T-cell (primary cell): Measurements from ENCODE around the gene CTAGE1. TPM values are rescaled to one million over a fixed set of nuclear protein-coding genes. Genes with fewer than 3 reads are reported as not detected.
A peak's percentile ranks its signal among the peaks of the same experiment; 100 is the strongest.

ENCODE experiments used
- ATAC-seq, 4 experiments: fragments of 200-7000 bp in 3 of 4; fragments of 150-1000 bp in 1 of 4; cut with Tn5 transposase; replicated peaks in 1 of 4; 1 replicate in 3 of 4; 2 replicates in 1 of 4; pipeline ENCODE4 v1.10.0; 2021; ENCODE audit warnings: moderate library complexity in 3 of 4, mild to moderate bottlenecking in 2 of 4, moderate number of reproducible peaks in 1 of 4
- CTCF ChIA-PET, 2 donors: fragments of 300-600 bp; sonication (Branson Sonifier 250); formaldehyde crosslinking; loops; one replicate each; lab custom pipeline; 2022; ENCODE audit warnings: antibody characterized with exemption in 2 of 2; lab: Charles Lee
- POLR2A ChIA-PET, 2 donors: fragments of 300-600 bp; sonication (Branson Sonifier 250); formaldehyde crosslinking; loops; one replicate each; lab custom pipeline; 2022; ENCODE audit warnings: antibody characterized with exemption in 2 of 2; lab: Charles Lee
- DNase-seq, 35 experiments: peaks; one replicate each; pipeline versions ENCODE4 v3.0.0 to v3.0.0-alpha.2; 2013 to 2023
- H3K27ac ChIP-seq: one replicate; pipeline ENCODE4 v1.5.1; 2013; ENCODE audit warnings: low read length
- H3K27me3 ChIP-seq, 2 experiments: replicated peaks in 1 of 2; 1 replicate in 1 of 2; 2 replicates in 1 of 2; pipeline versions ENCODE4 v1.6.1 to v1.7.0; 2013; ENCODE audit warnings: low read length in 1 of 2, mixed read lengths in 1 of 2; ENCODE audit not compliant: control insufficient read depth in 2 of 2, insufficient read depth in 2 of 2; ENCODE audit errors: extremely low read depth in 1 of 2
- H3K36me3 ChIP-seq, 2 donors: 1 replicate in 1 of 2; 2 replicates in 1 of 2; pipeline versions ENCODE4 v1.6.1 to v1.7.0; 2013; ENCODE audit warnings: low read length in 1 of 2; ENCODE audit not compliant: control insufficient read depth in 2 of 2, insufficient read depth in 1 of 2; ENCODE audit errors: extremely low read depth in 1 of 2
- H3K4me1 ChIP-seq, 2 experiments: 1 replicate in 1 of 2; 2 replicates in 1 of 2; pipeline versions ENCODE4 v1.6.1 to v1.7.0; 2013; ENCODE audit warnings: low read length in 2 of 2, mixed read lengths in 1 of 2; ENCODE audit not compliant: insufficient read depth in 2 of 2, control insufficient read depth in 1 of 2; ENCODE audit errors: extremely low read depth in 1 of 2
- H3K4me3 ChIP-seq, 2 donors: 1 replicate in 1 of 2; 2 replicates in 1 of 2; pipeline versions ENCODE4 v1.5.1 to v1.7.0; 2013; ENCODE audit warnings: mild to moderate bottlenecking in 2 of 2, low read length in 1 of 2, moderate library complexity in 1 of 2; ENCODE audit not compliant: control insufficient read depth in 1 of 2; ENCODE audit errors: extremely low read depth in 1 of 2
- H3K9me3 ChIP-seq: 2 replicates; pipeline ENCODE4 v1.7.0; 2013
- H3K27ac Mint-ChIP-seq, 2 donors: one replicate each; pipeline ENCODE4 v1.8.0; 2020 to 2021; ENCODE audit warnings: mild to moderate bottlenecking in 2 of 2, mixed read lengths in 2 of 2
- H3K27me3 Mint-ChIP-seq, 2 donors: one replicate each; pipeline ENCODE4 v1.8.0; 2021 to 2022; ENCODE audit warnings: mixed read lengths in 2 of 2
- H3K36me3 Mint-ChIP-seq: one replicate; pipeline ENCODE4 v1.8.0; 2021; ENCODE audit warnings: mixed read lengths
- H3K4me1 Mint-ChIP-seq, 3 donors: one replicate each; pipeline ENCODE4 v1.8.0; 2020 to 2022; ENCODE audit warnings: mixed read lengths in 3 of 3, mild to moderate bottlenecking in 1 of 3
- H3K4me3 Mint-ChIP-seq, 3 donors: one replicate each; pipeline ENCODE4 v1.8.0; 2020 to 2022; ENCODE audit warnings: mild to moderate bottlenecking in 3 of 3, mixed read lengths in 3 of 3, moderate library complexity in 3 of 3
- H3K9me3 Mint-ChIP-seq, 3 donors: one replicate each; pipeline ENCODE4 v1.8.0; 2020 to 2022; ENCODE audit warnings: mixed read lengths in 3 of 3
- WGBS: methylation state at CpG from one replicate; pipeline ENCODE4 v1.1.5; 2013; ENCODE audit warnings: missing lambda C conversion rate; ENCODE audit not compliant: insufficient coverage; 5-methylcytosine and 5-hydroxymethylcytosine counted together
- total RNA-seq, 35 experiments: library from RNA in 6 of 35; stranded (reverse) in 6 of 35; fragments of 120-200 nt in 1 of 35; gene quantifications; one replicate each; pipeline versions ENCODE4 v1.2.1 to v1.2.4 and lab custom pipeline; 2013 to 2026

The CTAGE1 gene, protein sequence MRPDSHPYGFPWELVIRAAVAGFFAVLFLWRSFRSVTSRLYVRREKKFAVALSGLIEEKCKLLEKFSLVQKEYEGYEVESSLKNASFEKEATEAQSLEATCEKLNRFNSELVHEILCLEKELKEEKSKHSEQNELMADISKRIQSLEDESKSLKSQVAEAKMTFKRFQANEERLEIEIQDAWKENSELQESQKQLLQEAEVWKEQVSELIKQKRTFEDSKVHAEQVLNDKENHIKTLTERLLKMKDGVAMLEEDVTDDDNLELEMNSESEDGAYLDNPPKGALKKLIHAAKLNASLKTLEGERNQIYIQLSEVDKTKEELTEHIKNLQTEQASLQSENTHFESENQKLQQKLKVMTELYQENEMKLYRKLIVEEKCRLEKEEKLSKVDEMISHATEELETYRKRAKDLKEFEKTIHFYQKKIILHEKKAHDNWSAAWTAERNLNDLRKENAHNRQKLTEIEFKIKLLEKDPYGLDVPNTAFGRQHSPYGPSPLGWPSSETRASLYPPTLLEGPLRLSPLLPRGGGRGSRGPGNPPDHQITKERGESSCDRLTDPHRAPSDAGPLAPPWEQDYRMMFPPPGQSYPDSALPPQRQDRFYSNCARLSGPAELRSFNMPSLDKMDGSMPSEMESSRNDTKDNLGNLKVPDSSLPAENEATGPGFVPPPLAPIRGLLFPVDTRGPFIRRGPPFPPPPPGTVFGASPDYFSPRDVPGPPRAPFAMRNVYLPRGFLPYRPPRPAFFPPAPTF
- total RNA-seq, result not detected
- not detected for total RNA-seq (2013)
- 0 to 0.19 (median 0.06) reads per million in 29 experiments for total RNA-seq (lab: John Stamatoyannopoulos, UW)

DNA sequence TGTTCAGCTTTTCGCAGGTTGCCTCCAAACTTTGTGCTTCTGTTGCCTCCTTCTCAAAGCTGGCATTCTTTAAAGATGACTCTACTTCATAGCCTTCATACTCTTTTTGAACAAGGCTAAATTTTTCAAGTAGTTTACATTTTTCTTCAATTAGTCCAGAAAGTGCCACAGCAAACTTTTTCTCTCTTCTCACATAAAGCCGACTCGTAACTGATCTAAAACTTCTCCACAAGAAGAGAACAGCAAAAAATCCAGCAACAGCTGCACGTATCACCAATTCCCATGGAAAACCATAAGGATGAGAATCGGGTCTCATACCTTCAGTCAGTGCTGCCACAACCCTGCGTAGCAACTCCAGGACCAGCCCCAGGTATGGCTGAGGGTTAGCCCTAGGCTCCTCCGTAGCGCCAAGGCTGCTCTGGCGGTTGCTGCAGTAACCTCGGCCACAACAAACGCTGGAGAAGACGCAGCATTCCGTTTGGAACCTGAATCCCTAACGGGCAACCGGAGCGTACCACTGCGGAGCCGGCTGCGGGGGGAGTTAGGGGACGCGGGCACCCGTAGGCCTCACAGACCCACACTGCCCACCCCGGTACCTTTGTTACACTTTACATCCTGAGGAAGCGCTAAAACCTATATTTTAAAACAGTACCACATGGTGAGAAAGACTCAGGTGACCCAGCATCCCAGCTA is at the start of gene CTAGE1:
TSS of gene CTAGE1 (minus strand) at position 420 of the 693 bp plus-strand sequence. CDS start at position 316, 104 bp downstream.
- H3K27ac Mint-ChIP-seq, result no peak within 1 kb of the TSS
- Histone ChIP-seq H3K36me3 (no peaks in the 10 kb centered on the region), H3K9me3 (no peaks in the 10 kb centered on the region), H3K27me3 (peaks cover 0 to 2% of the 10 kb centered on the region in 2 experiments), H3K27ac (no peak within 1 kb of the TSS), H3K4me1 (no peaks in the 10 kb centered on the region), H3K4me3 (no peak within 1 kb of the TSS)
- ATAC-seq (no peak), DNase-seq (no peak)
- 83% methylated on average over 24 of the region's 24 CpGs for WGBS
- no peaks in the 10 kb centered on the region for H3K27me3 Mint-ChIP-seq
- no peaks in the 10 kb centered on the region for H3K36me3 Mint-ChIP-seq
- peaks cover 2 to 7% (median 4%) of the 10 kb centered on the region in 3 donors for H3K9me3 Mint-ChIP-seq
- ChIA-PET POLR2A (no interaction called here), CTCF (no interaction called here)
- H3K4me3 Mint-ChIP-seq, result no peak within 1 kb of the TSS
- H3K4me1 Mint-ChIP-seq, result no peaks in the 10 kb centered on the region

DNA sequence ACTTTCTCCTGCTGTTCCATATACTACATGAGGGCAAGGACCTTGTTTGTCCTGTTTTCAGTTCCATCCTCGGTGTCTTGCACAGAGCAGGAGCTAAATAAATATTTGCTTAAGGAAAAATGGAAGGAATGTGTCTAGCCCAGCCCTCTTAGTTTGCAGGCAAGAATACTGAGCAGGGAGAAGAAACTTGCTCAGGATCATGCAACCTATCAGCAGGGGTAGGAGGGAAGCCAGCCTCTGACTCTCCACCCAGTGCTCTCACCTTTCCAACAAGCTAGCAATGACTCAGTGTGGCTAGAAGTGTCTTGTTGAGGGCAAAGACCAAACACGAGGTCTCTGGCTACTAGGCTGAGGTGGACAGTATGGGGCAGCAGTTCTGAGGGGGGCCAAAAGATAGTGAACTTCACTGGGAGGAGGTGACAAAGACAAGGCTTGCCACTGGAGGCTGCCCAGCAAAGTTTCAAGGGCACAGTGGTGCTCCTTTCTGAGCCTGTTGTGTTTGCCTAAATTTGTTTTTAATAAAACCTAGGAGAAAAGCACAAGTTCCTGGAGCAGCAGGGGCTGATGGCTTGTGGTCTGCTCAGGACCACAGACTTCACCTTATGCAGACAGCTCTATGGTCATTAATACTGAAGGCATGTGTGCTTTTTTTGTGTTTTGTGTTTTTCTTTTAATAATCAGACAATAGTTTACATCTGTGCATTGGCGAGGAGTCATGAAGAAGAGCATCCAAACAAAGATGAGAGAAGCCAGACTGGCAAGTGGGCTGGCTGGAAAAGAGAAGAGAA is 49.1 kb upstream of the CTAGE1 start:
- H3K36me3 Mint-ChIP-seq, result no peaks in the 10 kb centered on the region
- peaks cover 0 to 4% (median 3%) of the 10 kb centered on the region in 3 donors for H3K9me3 Mint-ChIP-seq
- Histone ChIP-seq H3K4me1 (peaks cover 0 to 7% of the 10 kb centered on the region in 2 experiments), H3K4me3 (no peak overlapping the region), H3K9me3 (no peaks in the 10 kb centered on the region), H3K27me3 (no peaks in the 10 kb centered on the region), H3K27ac (no peak overlapping the region), H3K36me3 (no peaks in the 10 kb centered on the region)
- DNase-seq (no peak), ATAC-seq (peak in 1 of 4 experiments; percentile 18)
- H3K4me3 Mint-ChIP-seq, result no peak overlapping the region
- H3K4me1 Mint-ChIP-seq, result peaks cover 0 to 4% (median 0%) of the 10 kb centered on the region in 3 donors
- 79% methylated on average over 2 of the region's 3 CpGs for WGBS
- CTCF ChIA-PET, result no interaction called here
- H3K27ac Mint-ChIP-seq, result no peak overlapping the region
- POLR2A ChIA-PET, result no interaction called here
- peaks cover 0 to 3% of the 10 kb centered on the region in 2 donors for H3K27me3 Mint-ChIP-seq

DNA sequence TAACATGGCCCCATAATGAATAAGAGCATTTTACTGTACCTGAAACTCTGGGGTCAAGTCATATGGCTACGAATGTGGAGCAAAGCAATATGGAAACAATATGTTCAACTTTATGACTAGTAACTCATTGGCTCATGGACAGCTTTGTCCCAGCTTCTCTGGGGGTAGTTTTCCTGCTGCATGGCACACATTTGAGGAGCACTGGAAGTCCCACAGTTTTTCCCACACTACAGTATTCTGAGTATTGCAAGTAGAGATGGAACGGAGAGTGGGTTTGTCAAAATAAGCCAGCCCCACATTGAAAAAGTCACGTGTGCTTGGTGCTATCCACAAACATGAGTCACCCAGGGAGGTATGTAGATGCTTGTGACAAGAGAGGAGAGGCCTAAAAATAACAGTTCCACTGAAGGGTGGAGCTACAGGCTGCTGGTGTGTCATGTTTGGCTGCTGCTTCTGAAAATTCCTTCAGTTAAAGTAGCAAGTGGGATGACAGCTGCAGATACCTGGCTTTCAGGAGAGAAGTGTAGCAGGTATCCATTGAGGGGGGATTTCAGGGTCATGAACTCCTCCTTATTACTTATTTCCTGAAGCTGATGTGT is 48.2 kb upstream of the CTAGE1 start:
- Mint-ChIP-seq H3K4me3 (no peak overlapping the region), H3K4me1 (peaks cover 0 to 4% (median 0%) of the 10 kb centered on the region in 3 donors), H3K27me3 (peaks cover 0 to 3% of the 10 kb centered on the region in 2 donors), H3K9me3 (peaks cover 0 to 4% (median 3%) of the 10 kb centered on the region in 3 donors), H3K36me3 (no peaks in the 10 kb centered on the region), H3K27ac (no peak overlapping the region)
- ChIA-PET POLR2A (no interaction called here), CTCF (no interaction called here)
- no peaks in the 10 kb centered on the region for H3K36me3 ChIP-seq
- H3K4me3 ChIP-seq, result no peak overlapping the region
- no peaks in the 10 kb centered on the region for H3K27me3 ChIP-seq
- no peak overlapping the region for H3K27ac ChIP-seq
- DNase-seq, result peak in 17 of 35 experiments; percentile 1 to 62 (median 16)
- peaks cover 0 to 7% of the 10 kb centered on the region in 2 experiments for H3K4me1 ChIP-seq
- WGBS, result 62% methylated on average over 2 of the region's 3 CpGs
- ATAC-seq, result peak in 3 of 4 experiments; percentile 41 to 81 (median 58)
- H3K9me3 ChIP-seq, result no peaks in the 10 kb centered on the region

DNA sequence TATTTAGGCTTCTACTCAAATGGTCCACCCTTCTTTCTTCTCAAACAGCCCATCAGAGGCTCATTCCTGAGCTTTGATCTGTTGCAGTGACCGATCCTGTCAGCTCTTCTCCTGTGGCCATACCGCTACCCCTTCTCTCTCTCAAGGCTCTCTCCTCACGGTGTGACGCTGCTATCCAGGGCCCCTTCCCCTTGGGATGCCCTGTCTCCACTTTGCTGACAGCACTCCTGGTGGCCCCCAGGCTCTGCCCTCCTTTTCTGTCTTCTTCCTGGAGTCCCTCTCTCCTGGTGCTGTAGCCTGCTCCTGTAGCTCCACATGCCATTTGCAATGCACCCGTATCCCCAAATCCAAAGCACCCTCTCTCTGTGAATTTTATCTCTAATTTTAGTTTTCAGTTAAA is 45.4 kb upstream of the CTAGE1 start:
- WGBS, result 89% methylated on average over 4 of the region's 5 CpGs
- H3K27me3 Mint-ChIP-seq, result peaks cover 0 to 4% of the 10 kb centered on the region in 2 donors
- CTCF ChIA-PET, result no interaction called here
- H3K36me3 Mint-ChIP-seq, result no peaks in the 10 kb centered on the region
- DNase-seq, result no peak
- Histone ChIP-seq H3K4me3 (no peak overlapping the region), H3K4me1 (peaks cover 0 to 7% of the 10 kb centered on the region in 2 experiments), H3K27ac (no peak overlapping the region), H3K27me3 (no peaks in the 10 kb centered on the region), H3K36me3 (no peaks in the 10 kb centered on the region), H3K9me3 (no peaks in the 10 kb centered on the region)
- H3K4me1 Mint-ChIP-seq, result peaks cover 0 to 4% (median 0%) of the 10 kb centered on the region in 3 donors
- no peak overlapping the region for H3K27ac Mint-ChIP-seq
- H3K4me3 Mint-ChIP-seq, result no peak overlapping the region
- POLR2A ChIA-PET, result no interaction called here
- no peak for ATAC-seq
- peaks cover 0 to 4% (median 0%) of the 10 kb centered on the region in 3 donors for H3K9me3 Mint-ChIP-seq

DNA sequence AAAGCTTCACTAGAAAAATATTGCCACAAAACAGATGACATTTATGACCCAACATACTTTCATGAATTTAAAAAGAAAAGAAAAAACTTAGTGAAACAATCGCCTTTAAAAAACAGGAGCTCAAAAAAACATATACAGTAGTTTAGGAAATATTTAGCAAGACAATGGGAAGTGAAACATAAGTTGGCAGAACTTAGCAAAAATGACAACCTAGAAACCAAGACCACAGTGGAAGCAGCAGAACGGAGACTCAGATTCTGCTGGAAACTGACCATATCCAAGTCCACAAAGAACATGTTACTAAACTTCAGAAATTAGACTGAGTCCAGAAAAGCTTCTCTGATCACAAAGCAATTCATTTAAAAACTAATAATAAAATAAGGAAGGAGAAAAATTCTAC is 41.8 kb upstream of the CTAGE1 start:
- no peaks in the 10 kb centered on the region for H3K9me3 ChIP-seq
- Mint-ChIP-seq H3K36me3 (no peaks in the 10 kb centered on the region), H3K9me3 (no peaks in the 10 kb centered on the region), H3K4me3 (no peak overlapping the region), H3K27me3 (peaks cover 0 to 2% of the 10 kb centered on the region in 2 donors), H3K4me1 (no peaks in the 10 kb centered on the region), H3K27ac (no peak overlapping the region)
- no peak overlapping the region for H3K27ac ChIP-seq
- ATAC-seq, result no peak
- H3K4me3 ChIP-seq, result no peak overlapping the region
- ChIA-PET CTCF (interaction anchor here in 1 of 2 donors (0.7 kb wide), 1 partner anchor 202 kb away, joined by 5 read pairs; no protein-coding TSS in a partner anchor), POLR2A (interaction anchor here in 1 of 2 donors (0.7 kb wide), 3 partner anchors 9 to 848 kb away, joined by 4 to 6 read pairs (median 4); no protein-coding TSS in a partner anchor)
- no peaks in the 10 kb centered on the region for H3K4me1 ChIP-seq
- H3K36me3 ChIP-seq, result no peaks in the 10 kb centered on the region
- no CpG with 5 or more reads among the region's 2 CpGs for WGBS
- H3K27me3 ChIP-seq, result no peaks in the 10 kb centered on the region
- no peak for DNase-seq
